PC-3 (cell line): ENCODE data around the gene PRUNE2. TPM values are rescaled to one million over a fixed set of nuclear protein-coding genes. Genes with fewer than 3 reads are reported as not detected.

Experiments
- ATAC-seq: fragments of 200-7000 bp; cut with Tn5 transposase; 2 replicates; pipeline ENCODE4 v1.9.1; 2020; ENCODE audit warnings: mild to moderate bottlenecking, moderate library complexity
- BruUV-seq: library from RNA; stranded (reverse); fragments of 400-500 nt; replicated peaks from 2 replicates; lab custom pipeline; 2021; lab: Mats Ljungman, UMichigan
- CTCF ChIA-PET: fragments of 300-600 bp; sonication (Branson Sonifier 250); formaldehyde crosslinking; loops from one replicate; lab custom pipeline; 2022; ENCODE audit warnings: antibody characterized with exemption; lab: Charles Lee
- POLR2A ChIA-PET: fragments of 300-600 bp; sonication (Branson Sonifier 250); formaldehyde crosslinking; loops from one replicate; lab custom pipeline; 2022; ENCODE audit warnings: antibody characterized with exemption; ENCODE audit not compliant: unreplicated experiment; lab: Charles Lee
- DNase-seq: peaks from one replicate; pipeline ENCODE4 v3.0.0-alpha.2; 2015
- H2AFZ ChIP-seq: fragments of 300-600 bp; sonication (generic); 2 replicates; pipeline ENCODE4 v1.6.0; 2016; ENCODE audit warnings: antibody characterized with exemption, low read length
- H3F3A ChIP-seq: fragments of 300-600 bp; sonication (generic); one replicate; pipeline ENCODE4 v1.6.0; 2017; ENCODE audit warnings: antibody characterized with exemption, low read length, control low read depth, mild to moderate bottlenecking; ENCODE audit not compliant: unreplicated experiment
- H3K27ac ChIP-seq: fragments of 300-600 bp; sonication (generic); 2 replicates; pipeline ENCODE4 v1.5.1; 2016; ENCODE audit warnings: mild to moderate bottlenecking, low read length
- H3K27me3 ChIP-seq: fragments of 300-600 bp; sonication (generic); 2 replicates; pipeline ENCODE4 v1.6.1; 2016; ENCODE audit warnings: low read length, mixed read lengths
- H3K36me3 ChIP-seq: fragments of 300-600 bp; sonication (generic); 2 replicates; pipeline ENCODE4 v1.6.1; 2016; ENCODE audit warnings: low read depth, mixed run types, low read length, mixed read lengths
- H3K4me1 ChIP-seq: fragments of 300-600 bp; sonication (generic); 2 replicates; pipeline ENCODE4 v1.5.1; 2016; ENCODE audit warnings: low read length; ENCODE audit not compliant: insufficient read depth
- H3K4me2 ChIP-seq: fragments of 300-600 bp; sonication (generic); 2 replicates; pipeline ENCODE4 v1.6.0; 2016; ENCODE audit warnings: low read length
- H3K4me3 ChIP-seq: fragments of 300-600 bp; sonication (generic); 2 replicates; pipeline ENCODE4 v1.5.1; 2016; ENCODE audit warnings: mild to moderate bottlenecking, low read length, mixed read lengths
- H3K79me2 ChIP-seq: fragments of 300-600 bp; sonication (generic); 2 replicates; pipeline ENCODE4 v1.6.1; 2017; ENCODE audit warnings: low read length, mixed read lengths
- H3K9ac ChIP-seq: fragments of 300-600 bp; sonication (generic); 2 replicates; pipeline ENCODE4 v1.6.0; 2016; ENCODE audit warnings: mild to moderate bottlenecking, low read length
- H3K9me2 ChIP-seq: fragments of 300-600 bp; sonication (generic); replicated peaks from 2 replicates; pipeline ENCODE4 v1.6.1; 2016; ENCODE audit warnings: mixed run types, low read length, mixed read lengths
- H3K9me3 ChIP-seq: fragments of 300-600 bp; sonication (generic); 2 replicates; pipeline ENCODE4 v1.6.1; 2016; ENCODE audit warnings: low read length, mixed read lengths
- H4K20me1 ChIP-seq: fragments of 300-600 bp; sonication (generic); 2 replicates; pipeline ENCODE4 v1.6.1; 2016; ENCODE audit warnings: low read length, mixed read lengths
- EZH2 ChIP-seq: fragments of 300-600 bp; sonication (generic); IDR thresholded peaks from one replicate; pipeline ENCODE4 v1.6.1; 2017; ENCODE audit warnings: antibody characterized with exemption, mild to moderate bottlenecking, low read length; ENCODE audit not compliant: unreplicated experiment
- EZH2phosphoT487 ChIP-seq: fragments of 300-600 bp; sonication (generic); IDR thresholded peaks from 2 replicates; pipeline ENCODE4 v1.6.1; 2018; ENCODE audit warnings: mild to moderate bottlenecking, antibody characterized with exemption, low read length, borderline replicate concordance
- intact Hi-C: fragments of 100-400 bp; cut with micrococcal nuclease; formaldehyde crosslinking; loops from 2 replicates; pipeline ENCODE4 v1.9.0; 2023
- total RNA-seq: library from RNA; depleted of rRNA; stranded (reverse); fragments of >200 nt; gene quantifications from 2 replicates; pipeline ENCODE4 v1.2.3, GENCODE V29; 2014
- TF ChIP-seq, protein P1 (sequence below): fragments of 300-600 bp; sonication (generic); conservative IDR thresholded peaks from 2 replicates; pipeline ENCODE4 v1.5.1; 2017; ENCODE audit warnings: antibody characterized with exemption, low read depth, mild to moderate bottlenecking, low read length

PRUNE2 gene
- total RNA-seq, 1 experiment from 2014 or later = not detected

DNA sequence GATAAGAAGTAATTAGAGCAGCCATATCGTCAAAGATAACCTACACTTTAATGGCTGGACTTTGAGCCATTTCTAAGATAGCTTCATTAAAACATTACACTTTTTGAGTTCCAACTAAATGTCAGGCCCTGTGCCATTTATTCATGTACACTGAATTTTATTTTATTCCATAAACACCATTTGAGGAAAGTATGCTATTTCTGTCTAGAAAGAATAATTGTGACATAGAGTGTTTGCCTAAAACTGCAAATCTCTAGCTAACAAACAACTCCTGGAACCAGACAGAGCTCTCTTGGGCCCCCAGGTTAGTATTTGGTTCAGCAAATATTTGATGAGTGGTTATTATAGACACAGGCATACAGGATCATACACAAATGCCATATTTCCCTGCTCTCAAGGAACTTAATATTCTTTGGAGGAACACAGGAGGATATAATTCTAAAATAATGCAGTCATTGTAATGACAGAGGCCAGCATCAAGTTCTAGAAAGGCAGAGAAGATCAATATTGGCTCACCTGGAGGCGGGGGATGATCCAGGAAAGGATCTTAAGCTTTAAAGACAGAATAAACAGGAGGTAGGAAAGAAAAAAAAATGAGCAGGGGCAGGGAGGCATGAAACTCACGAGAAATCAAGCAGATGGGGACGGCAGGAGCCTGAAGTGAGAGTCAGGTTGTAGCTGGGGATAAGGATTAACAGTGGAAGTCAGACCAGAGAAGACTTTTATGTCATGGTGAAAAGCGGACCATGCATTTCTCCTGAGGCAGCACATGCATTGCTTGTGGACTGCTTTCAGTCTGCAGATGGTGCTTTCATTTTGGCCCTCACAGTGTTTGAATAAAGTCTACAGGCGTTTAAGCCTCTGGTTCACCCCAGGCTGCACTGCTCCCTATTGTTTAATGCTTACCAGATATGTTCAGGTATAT, 319.3 kb downstream of the PRUNE2 start:
- Histone ChIP-seq H3K36me3 (no peaks in the 10 kb centered on the region), H2AFZ (no peak overlapping the region), H3K4me1 (no peaks in the 10 kb centered on the region), H3K79me2 (no peaks in the 10 kb centered on the region), H3K27me3 (no peaks in the 10 kb centered on the region), H4K20me1 (no peaks in the 10 kb centered on the region), H3K9ac (no peak overlapping the region), H3K27ac (no peak overlapping the region), H3K4me3 (no peak overlapping the region), H3K4me2 (no peak overlapping the region), H3K9me2 (no peaks in the 10 kb centered on the region), H3F3A (no peaks in the 10 kb centered on the region), H3K9me3 (no peaks in the 10 kb centered on the region)
- BruUV-seq = no TSS peak
- ChIA-PET POLR2A (no interaction called here), CTCF (no interaction called here)
- ATAC-seq = no peak
- DNase-seq = no peak
- intact Hi-C loops = no loop called here
- TF ChIP-seq EZH2phosphoT487 (no peak), EZH2 (no peak)
- TF ChIP-seq, protein P1, sequence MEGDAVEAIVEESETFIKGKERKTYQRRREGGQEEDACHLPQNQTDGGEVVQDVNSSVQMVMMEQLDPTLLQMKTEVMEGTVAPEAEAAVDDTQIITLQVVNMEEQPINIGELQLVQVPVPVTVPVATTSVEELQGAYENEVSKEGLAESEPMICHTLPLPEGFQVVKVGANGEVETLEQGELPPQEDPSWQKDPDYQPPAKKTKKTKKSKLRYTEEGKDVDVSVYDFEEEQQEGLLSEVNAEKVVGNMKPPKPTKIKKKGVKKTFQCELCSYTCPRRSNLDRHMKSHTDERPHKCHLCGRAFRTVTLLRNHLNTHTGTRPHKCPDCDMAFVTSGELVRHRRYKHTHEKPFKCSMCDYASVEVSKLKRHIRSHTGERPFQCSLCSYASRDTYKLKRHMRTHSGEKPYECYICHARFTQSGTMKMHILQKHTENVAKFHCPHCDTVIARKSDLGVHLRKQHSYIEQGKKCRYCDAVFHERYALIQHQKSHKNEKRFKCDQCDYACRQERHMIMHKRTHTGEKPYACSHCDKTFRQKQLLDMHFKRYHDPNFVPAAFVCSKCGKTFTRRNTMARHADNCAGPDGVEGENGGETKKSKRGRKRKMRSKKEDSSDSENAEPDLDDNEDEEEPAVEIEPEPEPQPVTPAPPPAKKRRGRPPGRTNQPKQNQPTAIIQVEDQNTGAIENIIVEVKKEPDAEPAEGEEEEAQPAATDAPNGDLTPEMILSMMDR = no peak

DNA sequence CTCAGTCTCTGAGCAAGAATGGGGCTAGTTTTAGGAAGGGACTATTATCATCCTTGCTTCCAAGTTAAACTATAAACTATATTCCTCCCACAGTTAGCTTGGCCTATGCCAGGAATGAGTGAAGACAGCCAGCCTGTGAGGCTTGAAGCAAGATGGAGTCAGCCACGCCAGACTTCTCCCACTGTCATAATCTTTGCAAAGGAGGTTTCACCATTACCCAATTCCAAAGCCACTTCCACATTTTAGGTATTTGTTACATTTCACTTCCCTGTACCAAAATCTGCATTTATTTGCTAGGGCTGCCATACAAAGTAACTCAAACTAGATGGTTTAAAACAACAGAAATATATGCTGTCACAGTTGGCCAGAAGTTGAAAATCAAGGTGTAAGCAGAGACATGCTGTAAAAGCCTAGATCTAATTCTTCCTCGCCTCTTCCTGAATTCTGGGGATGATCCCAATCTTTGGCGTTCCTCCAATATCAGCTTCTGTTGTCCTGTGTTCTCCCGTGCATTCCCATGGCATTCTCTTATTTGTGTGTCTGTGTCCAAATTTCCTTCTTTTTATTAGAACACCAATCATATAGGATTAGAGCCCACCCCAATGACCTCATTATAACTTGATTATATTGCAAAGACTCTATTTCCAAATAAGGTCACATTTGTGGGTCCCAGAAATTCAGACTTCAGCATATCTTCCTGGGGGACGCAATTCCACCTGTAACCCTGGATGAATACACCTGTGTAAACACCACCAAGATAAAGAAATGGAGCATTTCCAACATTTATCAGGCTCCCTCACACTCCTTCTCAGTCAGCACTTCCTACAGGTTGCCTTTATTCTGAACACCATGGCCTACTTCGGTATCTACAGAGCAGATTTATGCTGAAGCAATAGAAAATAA, 320.2 kb downstream of the PRUNE2 start:
- no peaks in the 10 kb centered on the region for H3K79me2 ChIP-seq
- no TSS peak for BruUV-seq
- no peak overlapping the region for H3K4me3 ChIP-seq
- H3K4me1 ChIP-seq = no peaks in the 10 kb centered on the region
- no peaks in the 10 kb centered on the region for H3K9me3 ChIP-seq
- H4K20me1 ChIP-seq = no peaks in the 10 kb centered on the region
- no peaks in the 10 kb centered on the region for H3K27me3 ChIP-seq
- TF ChIP-seq EZH2 = no peak
- no peak for TF ChIP-seq EZH2phosphoT487
- TF ChIP-seq, protein P1 = no peak
- no peak overlapping the region for H3K4me2 ChIP-seq
- H2AFZ ChIP-seq = no peak overlapping the region
- H3K27ac ChIP-seq = no peak overlapping the region
- no peaks in the 10 kb centered on the region for H3F3A ChIP-seq
- ATAC-seq = no peak
- no peaks in the 10 kb centered on the region for H3K9me2 ChIP-seq
- ChIA-PET POLR2A (no interaction called here), CTCF (no interaction called here)
- no peaks in the 10 kb centered on the region for H3K36me3 ChIP-seq
- no peak overlapping the region for H3K9ac ChIP-seq
- DNase-seq = no peak
- intact Hi-C loops = no loop called here
